ENCODE results near the gene BMPR1B.

- TF ChIP-seq CTCF (conservative IDR thresholded peaks at IDR 0.05; ENCODE audit: low read depth, low read length) (no peak), RFX5 (IDR thresholded peaks at IDR 0.05; ENCODE audit: low read depth, low read length) (no peak), POLR2A (IDR thresholded peaks at IDR 0.05; ENCODE audit: low read depth, low read length) (no peak), BHLHE40 (IDR thresholded peaks at IDR 0.05; ENCODE audit: low read depth, low read length) (no peak), USF2 (IDR thresholded peaks at IDR 0.05; ENCODE audit: low read depth, low read length) (no peak), SMC3 (IDR thresholded peaks at IDR 0.05; ENCODE audit: low read depth, low read length) (no peak), ELK1 (IDR thresholded peaks at IDR 0.05; ENCODE audit: borderline replicate concordance, low read depth, low read length) (no peak), RAD21 (IDR thresholded peaks at IDR 0.05; ENCODE audit: low read length) (no peak)
Observed at GRCh38 chr4:94882756-94883155, 125.0 kb downstream of the BMPR1B start.

Measured in IMR-90 (cell line).